ENCODE measurements around the gene DGKQ.
A peak's percentile ranks its signal among the peaks of the same experiment; 100 is the strongest.
"Not testable (repeated sequence)": the region's sequence is repeated elsewhere in the genome, so short reads cannot be mapped to it uniquely, and the experiment has no call there.

The DGKQ gene

GRCh38 chr4:945274-946102 lies 27.9 kb downstream of the DGKQ start:
- no peak for TF ChIP-seq POU6F1 (CRISPR knock-in tag; IDR thresholded peaks at IDR 0.05; ENCODE audit: borderline replicate concordance, low read depth)
- no peak for TF ChIP-seq ARNTL (CRISPR knock-in tag; IDR thresholded peaks at IDR 0.05; ENCODE audit: borderline replicate concordance, low read depth)
- TF ChIP-seq CREB5 (CRISPR knock-in tag; IDR thresholded peaks at IDR 0.05; ENCODE audit: low read depth) = no peak
- no peak for TF ChIP-seq ISL1 (CRISPR knock-in tag; IDR thresholded peaks at IDR 0.05)
- no peak for TF ChIP-seq ESRRG (CRISPR knock-in tag; IDR thresholded peaks at IDR 0.05)
- TF ChIP-seq ZNF70 (CRISPR knock-in tag; IDR thresholded peaks at IDR 0.05) = no peak
- no peak for TF ChIP-seq ZFP3 (CRISPR knock-in tag; IDR thresholded peaks at IDR 0.05)
- no peak for TF ChIP-seq TOX (CRISPR knock-in tag; IDR thresholded peaks at IDR 0.05; ENCODE audit: borderline replicate concordance)
- TF ChIP-seq CSRNP3 (CRISPR knock-in tag; IDR thresholded peaks at IDR 0.05) = no peak
- ATAC-seq = no peak

- ATAC-seq = not testable (repeated sequence)
These were observed 33.9 kb downstream of the DGKQ start for GRCh38 chr4:939508-939907.

GRCh38 chr4:932713-933070 lies 40.7 kb downstream of the DGKQ start:
- ATAC-seq = peak; percentile 37
- TF ChIP-seq SNAI2 (CRISPR knock-in tag; IDR thresholded peaks at IDR 0.05) (no peak), TOX (CRISPR knock-in tag; IDR thresholded peaks at IDR 0.05; ENCODE audit: borderline replicate concordance) (no peak), CREB5 (CRISPR knock-in tag; IDR thresholded peaks at IDR 0.05; ENCODE audit: low read depth) (no peak), OSR1 (CRISPR knock-in tag; IDR thresholded peaks at IDR 0.05) (no peak), ZFP3 (CRISPR knock-in tag; IDR thresholded peaks at IDR 0.05) (no peak), TSHZ2 (CRISPR knock-in tag; IDR thresholded peaks at IDR 0.05) (no peak), TCF4 (CRISPR knock-in tag; IDR thresholded peaks at IDR 0.05; ENCODE audit: borderline replicate concordance) (no peak), RARB (CRISPR knock-in tag; IDR thresholded peaks at IDR 0.05) (no peak), ARNTL (CRISPR knock-in tag; IDR thresholded peaks at IDR 0.05; ENCODE audit: borderline replicate concordance, low read depth) (no peak)

GRCh38 chr4:931960-932712 lies 41.2 kb downstream of the DGKQ start, which contains the start of the genes GAK and TMEM175:
Gene GAK (minus strand): TSS chr4:932316. CDS start chr4:932187, 129 bp downstream.
Gene TMEM175 (plus strand): TSS chr4:932460. CDS start chr4:947740, 15,280 bp downstream.
- ATAC-seq = peak; percentile 98
- TF ChIP-seq ARNTL (CRISPR knock-in tag; IDR thresholded peaks at IDR 0.05; ENCODE audit: borderline replicate concordance, low read depth) = no peak
- TF ChIP-seq TOX (CRISPR knock-in tag; IDR thresholded peaks at IDR 0.05; ENCODE audit: borderline replicate concordance) = no peak
- no peak for TF ChIP-seq POU6F1 (CRISPR knock-in tag; IDR thresholded peaks at IDR 0.05; ENCODE audit: borderline replicate concordance, low read depth)
- no peak for TF ChIP-seq TCF4 (CRISPR knock-in tag; IDR thresholded peaks at IDR 0.05; ENCODE audit: borderline replicate concordance)
- TF ChIP-seq PATZ1 (CRISPR knock-in tag; IDR thresholded peaks at IDR 0.05; ENCODE audit: borderline replicate concordance) = no peak
- no peak for TF ChIP-seq PPARA (CRISPR knock-in tag; IDR thresholded peaks at IDR 0.05; ENCODE audit: borderline replicate concordance)
- no peak for TF ChIP-seq ZNF565 (CRISPR knock-in tag; conservative IDR thresholded peaks at IDR 0.05; ENCODE audit: low read depth)
- no peak for TF ChIP-seq ZNF8 (CRISPR knock-in tag; IDR thresholded peaks at IDR 0.05)
- TF ChIP-seq ESRRG (CRISPR knock-in tag; IDR thresholded peaks at IDR 0.05) = no peak
- no peak for TF ChIP-seq CSRNP3 (CRISPR knock-in tag; IDR thresholded peaks at IDR 0.05)
